GM12878 (cell line): ENCODE data around the gene OVOL1.

Source experiments
- CBFB ChIP-seq: IDR thresholded peaks from 2 replicates; pipeline ENCODE4 v1.6.1; 2016; ENCODE audit warnings: antibody characterized with exemption, low read depth
- E4F1 ChIP-seq: fragments of 450-650 bp; IDR thresholded peaks from 2 replicates; pipeline ENCODE4 v1.6.1; 2018; ENCODE audit warnings: borderline replicate concordance, mild to moderate bottlenecking; ENCODE audit not compliant: partially characterized antibody
- EGR1 ChIP-seq, 2 experiments: IDR thresholded peaks; 1 replicate in 1 of 2; 2 replicates in 1 of 2; pipeline ENCODE4 v1.6.1; 2011 to 2012; ENCODE audit warnings: low read depth in 2 of 2, low read length in 2 of 2, borderline replicate concordance in 1 of 2, mild to moderate bottlenecking in 1 of 2, moderate library complexity in 1 of 2
- ETV6 ChIP-seq, 2 experiments: fragments of 450-650 bp in 1 of 2; IDR thresholded peaks in 1 of 2; conservative IDR thresholded peaks in 1 of 2; 2 replicates each; pipeline ENCODE4 v1.6.1; 2014; ENCODE audit warnings: antibody characterized with exemption in 1 of 2, borderline replicate concordance in 1 of 2, low read depth in 1 of 2, mild to moderate bottlenecking in 1 of 2, moderate library complexity in 1 of 2
- MTA3 ChIP-seq: IDR thresholded peaks from 2 replicates; pipeline ENCODE4 v1.6.1; 2012; ENCODE audit warnings: low read length, inconsistent platforms, borderline replicate concordance
- PML ChIP-seq: IDR thresholded peaks from 2 replicates; pipeline ENCODE4 v1.6.1; 2012; ENCODE audit warnings: low read length, inconsistent platforms
- POLR2A ChIP-seq: IDR thresholded peaks from 2 replicates; pipeline ENCODE4 v1.6.1; 2011; ENCODE audit warnings: low read depth, mild to moderate bottlenecking, low read length
- SIN3A ChIP-seq: IDR thresholded peaks from 2 replicates; pipeline ENCODE4 v1.6.1; 2012; ENCODE audit warnings: low read depth, low read length, improper control_type of control experiment
- SUZ12 ChIP-seq: fragments of 200-600 bp; sonication (generic); IDR thresholded peaks from one replicate; pipeline ENCODE4 v1.6.1; 2018; ENCODE audit warnings: antibody characterized with exemption, mild to moderate bottlenecking; ENCODE audit not compliant: unreplicated experiment
- TAF1 ChIP-seq: IDR thresholded peaks from 2 replicates; pipeline ENCODE4 v1.6.1; 2011; ENCODE audit warnings: mild to moderate bottlenecking, low read depth, low read length, borderline replicate concordance
- USF1 ChIP-seq: IDR thresholded peaks from 2 replicates; pipeline ENCODE4 v1.6.1; 2011; ENCODE audit warnings: borderline replicate concordance, low read depth, mild to moderate bottlenecking, moderate library complexity, mixed read lengths, low read length; ENCODE audit not compliant: insufficient read depth; ENCODE audit errors: extremely low read length
- YY1 ChIP-seq: IDR thresholded peaks from 2 replicates; pipeline ENCODE4 v1.6.1; 2011; ENCODE audit warnings: low read depth, mild to moderate bottlenecking, low read length
- ZZZ3 ChIP-seq: IDR thresholded peaks from 2 replicates; pipeline ENCODE4 v1.6.1; 2011; ENCODE audit warnings: low read depth; ENCODE audit not compliant: control insufficient read depth, insufficient read length

GRCh38 chr11:65773784-65774411 lies 13.0 kb upstream of the OVOL1 start:
- TF ChIP-seq EGR1 (IDR thresholded peaks at IDR 0.05; ENCODE audit: borderline replicate concordance in 1 of 2, low read depth in 2 of 2, low read length in 2 of 2) (no peak), YY1 (no peak), POLR2A (no peak), PML (no peak), USF1 (no peak), SUZ12 (no peak), ETV6 (conservative IDR thresholded peaks at IDR 0.05 in 1 of 2, IDR thresholded peaks at IDR 0.05 in 1 of 2; ENCODE audit: borderline replicate concordance in 1 of 2, low read depth in 1 of 2) (no peak), CBFB (no peak), ZZZ3 (no peak), TAF1 (no peak), SIN3A (no peak), MTA3 (no peak), E4F1 (no peak)
